ENCODE results near the gene PLXNB2. TPM values are rescaled to one million over a fixed set of nuclear protein-coding genes. Genes with fewer than 3 reads are reported as not detected.

The PLXNB2 gene
- total and polyA plus RNA-seq, 7 experiments from 2014 or later = 0.05 to 138 (median 3.5) TPM

DNA sequence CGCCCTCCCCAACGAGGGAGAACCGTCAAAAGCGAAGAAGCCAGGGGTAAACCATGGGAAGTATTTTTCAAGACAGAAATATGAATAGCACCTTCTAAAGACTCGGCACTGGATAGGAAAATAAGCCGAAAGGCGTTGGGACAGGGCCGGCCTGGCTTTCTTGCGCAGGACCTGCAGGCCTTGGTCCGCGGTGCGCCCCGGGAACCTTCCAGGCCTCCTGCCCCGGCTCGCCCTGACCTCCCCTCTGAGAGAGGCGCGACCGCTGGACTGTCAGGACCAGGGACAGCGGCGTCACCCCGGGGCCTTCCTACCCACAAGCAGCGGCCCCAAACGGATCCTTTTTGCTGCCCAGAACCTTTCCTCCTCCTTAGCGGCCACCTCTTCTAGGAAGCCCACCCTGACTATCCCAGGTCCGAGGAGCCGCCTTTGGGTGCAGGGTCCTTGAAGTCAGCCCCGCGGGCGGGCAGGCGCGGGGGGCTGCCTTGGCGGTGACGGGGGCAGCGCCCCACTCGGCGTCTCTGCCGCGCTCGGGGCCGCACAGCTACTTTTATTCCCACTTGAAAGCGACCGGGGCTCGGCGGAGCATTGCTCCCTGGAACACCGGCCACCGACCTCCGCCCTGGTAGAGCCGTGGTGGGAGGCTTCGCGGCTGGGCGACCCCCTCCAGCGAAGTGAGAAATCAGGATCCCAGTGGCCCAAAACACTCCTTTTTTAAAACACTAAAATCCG lies 36.6 kb downstream of the PLXNB2 start:
- no peaks in the 10 kb centered on the region for H3K36me3 ChIP-seq (ENCODE audit: control insufficient read depth in 2 of 3, insufficient read depth in 3 of 3, low read length in 3 of 3)
- ATAC-seq (peak; percentile 72), DNase-seq (peak; percentile 44 to 80 (median 67))
- no peaks in the 10 kb centered on the region for H3K9me3 ChIP-seq (ENCODE audit: control insufficient read depth in 2 of 3, low read length in 3 of 3)
- H3K4me3 Mint-ChIP-seq = peak overlapping the region; percentile 56 to 82 (median 74)
- H3K27ac ChIP-seq (ENCODE audit: low read depth, low read length) = peak overlapping the region; percentile 23
- POLR2A ChIA-PET = interaction anchor here (2.5 kb wide), 1 partner anchor 350 kb away, joined by 8 read pairs; no protein-coding TSS in a partner anchor
- peaks cover 0 to 1% (median 0%) of the 10 kb centered on the region in 5 donors for H3K36me3 Mint-ChIP-seq
- intact Hi-C loops (cut with micrococcal nuclease) = loop anchor here (1.0 to 10.0 kb wide), 14 partner anchors 19 to 350 kb away; partner anchors contain the start of genes NCAPH2 (in 2 of the 2), CHKB (in 1 of the 2), DENND6B (in 1 of the 2) and HDAC10 (in 1 of the 2)
- peak overlapping the region; percentile 68 for H3K4me3 ChIP-seq (ENCODE audit: low read length)
- H3K27me3 ChIP-seq (ENCODE audit: control insufficient read depth in 2 of 2, insufficient read depth in 2 of 2, low read length in 2 of 2) = no peaks in the 10 kb centered on the region
- H3K4me1 ChIP-seq (ENCODE audit: control insufficient read depth in 2 of 2, insufficient read depth in 2 of 2, low read length in 2 of 2) = peaks cover 3 to 18% of the 10 kb centered on the region in 2 donors
- CTCF ChIA-PET = interaction anchor here (0.7 kb wide), 1 partner anchor 513 kb away, joined by 4 read pairs; no protein-coding TSS in a partner anchor
- H3K9me3 Mint-ChIP-seq = no peaks in the 10 kb centered on the region
- peaks cover 0 to 16% (median 0%) of the 10 kb centered on the region in 5 donors for H3K27me3 Mint-ChIP-seq
- H3K27ac Mint-ChIP-seq = peak overlapping the region in 2 of 9 donors; percentile 33 to 48
- H3K4me1 Mint-ChIP-seq = peaks cover 5 to 20% (median 13%) of the 10 kb centered on the region in 7 donors

GRCh38 chr22:50269970-50270665 lies 37.3 kb downstream of the PLXNB2 start, which contains the start of gene MAPK11:
Gene MAPK11 (minus strand): TSS chr22:50270380. CDS start chr22:50270292, 88 bp downstream.
- POLR2A ChIA-PET = no interaction called here
- Histone ChIP-seq H3K4me1 (ENCODE audit: control insufficient read depth in 2 of 2, insufficient read depth in 2 of 2, low read length in 2 of 2) (peaks cover 3 to 18% of the 10 kb centered on the region in 2 donors), H3K27me3 (ENCODE audit: control insufficient read depth in 2 of 2, insufficient read depth in 2 of 2, low read length in 2 of 2) (no peaks in the 10 kb centered on the region), H3K27ac (ENCODE audit: low read depth, low read length) (peak within 1 kb of the TSS; percentile 23), H3K36me3 (ENCODE audit: control insufficient read depth in 2 of 3, insufficient read depth in 3 of 3, low read length in 3 of 3) (no peaks in the 10 kb centered on the region), H3K4me3 (ENCODE audit: low read length) (peak within 1 kb of the TSS; percentile 68), H3K9me3 (ENCODE audit: control insufficient read depth in 2 of 3, low read length in 3 of 3) (no peaks in the 10 kb centered on the region)
- CTCF ChIA-PET = interaction anchor here (0.6 kb wide), 1 partner anchor 403 kb away, joined by 3 read pairs; no protein-coding TSS in a partner anchor
- no peaks in the 10 kb centered on the region for H3K9me3 Mint-ChIP-seq
- intact Hi-C loops (cut with micrococcal nuclease) = loop anchor here (1.0 to 10.0 kb wide), 13 partner anchors 18 to 351 kb away; partner anchors contain the start of genes NCAPH2 (in 2 of the 2), CHKB (in 1 of the 2), DENND6B (in 1 of the 2) and HDAC10 (in 1 of the 2)
- peak within 1 kb of the TSS in 2 of 9 donors; percentile 48 to 55 for H3K27ac Mint-ChIP-seq
- peak; percentile 76 for ATAC-seq
- peak within 1 kb of the TSS; percentile 60 to 82 (median 74) for H3K4me3 Mint-ChIP-seq
- peaks cover 0 to 16% (median 0%) of the 10 kb centered on the region in 5 donors for H3K27me3 Mint-ChIP-seq
- peak; percentile 47 to 83 (median 69) for DNase-seq
- peaks cover 5 to 18% (median 13%) of the 10 kb centered on the region in 7 donors for H3K4me1 Mint-ChIP-seq
- peaks cover 0 to 3% (median 0%) of the 10 kb centered on the region in 5 donors for H3K36me3 Mint-ChIP-seq

DNA sequence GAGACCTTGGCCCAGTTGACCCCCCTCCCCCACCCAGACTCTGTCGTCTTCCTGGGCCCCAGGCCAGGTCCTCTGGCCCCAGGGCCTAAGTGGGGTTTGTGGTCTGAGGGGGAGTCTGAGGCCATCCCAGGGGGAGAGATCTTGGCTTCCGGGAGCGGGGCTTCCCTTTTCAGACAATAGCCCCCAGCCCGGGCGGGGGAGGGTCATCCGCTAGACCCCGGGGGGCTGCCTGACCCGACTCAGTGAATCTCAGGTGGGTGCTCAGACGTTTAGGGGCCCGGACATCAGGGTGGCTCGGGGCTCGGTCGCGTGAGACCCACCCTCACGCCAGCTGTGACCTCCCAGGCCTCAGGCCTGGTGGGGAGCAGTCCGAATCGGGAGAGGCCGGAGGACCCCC lies 37.9 kb downstream of the PLXNB2 start:
- Histone ChIP-seq H3K27me3 (ENCODE audit: control insufficient read depth in 2 of 2, insufficient read depth in 2 of 2, low read length in 2 of 2) (no peaks in the 10 kb centered on the region), H3K36me3 (ENCODE audit: control insufficient read depth in 2 of 3, insufficient read depth in 3 of 3, low read length in 3 of 3) (no peaks in the 10 kb centered on the region), H3K27ac (ENCODE audit: low read depth, low read length) (no peak overlapping the region), H3K9me3 (ENCODE audit: control insufficient read depth in 2 of 3, low read length in 3 of 3) (no peaks in the 10 kb centered on the region), H3K4me3 (ENCODE audit: low read length) (no peak overlapping the region), H3K4me1 (ENCODE audit: control insufficient read depth in 2 of 2, insufficient read depth in 2 of 2, low read length in 2 of 2) (peaks cover 3 to 18% of the 10 kb centered on the region in 2 donors)
- ChIA-PET POLR2A (no interaction called here), CTCF (interaction anchor here (0.6 to 1.1 kb wide), 2 partner anchors 13 to 404 kb away, joined by 3 read pairs; no protein-coding TSS in a partner anchor)
- ATAC-seq (no peak), DNase-seq (no peak)
- H3K36me3 Mint-ChIP-seq = peaks cover 0 to 5% (median 0%) of the 10 kb centered on the region in 5 donors
- H3K27me3 Mint-ChIP-seq = peaks cover 0 to 16% (median 0%) of the 10 kb centered on the region in 5 donors
- H3K9me3 Mint-ChIP-seq = no peaks in the 10 kb centered on the region
- intact Hi-C loops (cut with micrococcal nuclease) = no loop called here
- H3K4me1 Mint-ChIP-seq = peaks cover 5 to 18% (median 13%) of the 10 kb centered on the region in 7 donors
- peak overlapping the region in 1 of 9 donors; percentile 55 for H3K27ac Mint-ChIP-seq
- H3K4me3 Mint-ChIP-seq = peak overlapping the region in 9 of 10 donors; percentile 17 to 82 (median 60)

DNA sequence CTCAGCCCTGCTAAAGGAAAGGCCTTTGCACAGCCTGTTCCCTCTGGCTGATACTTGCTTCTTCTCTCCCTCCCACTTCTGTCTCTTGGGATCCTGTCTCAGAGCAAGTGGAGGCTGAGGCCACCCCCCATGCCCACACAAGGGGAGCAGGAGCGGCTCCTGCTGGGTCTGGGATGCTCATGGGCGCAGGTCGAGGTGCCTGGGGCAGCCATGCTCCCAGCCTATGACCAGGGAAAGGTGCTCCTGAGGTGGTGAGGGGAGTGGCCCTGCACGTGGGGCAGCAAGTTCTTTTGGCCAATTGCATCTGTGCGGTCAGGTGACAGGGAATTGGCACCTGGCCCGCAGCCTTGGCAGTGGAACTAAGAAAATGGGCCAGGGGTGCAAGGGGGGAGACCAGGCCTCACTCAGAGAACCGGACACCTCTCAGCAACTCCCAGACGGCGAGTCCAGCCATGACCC lies 38.8 kb downstream of the PLXNB2 start:
- intact Hi-C loops (cut with micrococcal nuclease) = no loop called here
- H3K27me3 Mint-ChIP-seq = peaks cover 0 to 12% (median 5%) of the 10 kb centered on the region in 5 donors
- POLR2A ChIA-PET = no interaction called here
- no peaks in the 10 kb centered on the region for H3K36me3 ChIP-seq (ENCODE audit: control insufficient read depth in 2 of 3, insufficient read depth in 3 of 3, low read length in 3 of 3)
- CTCF ChIA-PET = interaction anchor here (1.1 kb wide), 1 partner anchor 13 kb away, joined by 3 read pairs; no protein-coding TSS in a partner anchor
- DNase-seq = no peak
- H3K9me3 Mint-ChIP-seq = no peaks in the 10 kb centered on the region
- H3K27ac Mint-ChIP-seq = no peak overlapping the region
- no peak overlapping the region for H3K27ac ChIP-seq (ENCODE audit: low read depth, low read length)
- no peak overlapping the region for H3K4me3 ChIP-seq (ENCODE audit: low read length)
- no peak for ATAC-seq
- peak overlapping the region in 7 of 10 donors; percentile 36 to 82 (median 59) for H3K4me3 Mint-ChIP-seq
- peaks cover 3 to 18% of the 10 kb centered on the region in 2 donors for H3K4me1 ChIP-seq (ENCODE audit: control insufficient read depth in 2 of 2, insufficient read depth in 2 of 2, low read length in 2 of 2)
- no peaks in the 10 kb centered on the region for H3K9me3 ChIP-seq (ENCODE audit: control insufficient read depth in 2 of 3, low read length in 3 of 3)
- peaks cover 0 to 5% (median 0%) of the 10 kb centered on the region in 5 donors for H3K36me3 Mint-ChIP-seq
- no peaks in the 10 kb centered on the region for H3K27me3 ChIP-seq (ENCODE audit: control insufficient read depth in 2 of 2, insufficient read depth in 2 of 2, low read length in 2 of 2)
- H3K4me1 Mint-ChIP-seq = peaks cover 0 to 17% (median 10%) of the 10 kb centered on the region in 7 donors

DNA sequence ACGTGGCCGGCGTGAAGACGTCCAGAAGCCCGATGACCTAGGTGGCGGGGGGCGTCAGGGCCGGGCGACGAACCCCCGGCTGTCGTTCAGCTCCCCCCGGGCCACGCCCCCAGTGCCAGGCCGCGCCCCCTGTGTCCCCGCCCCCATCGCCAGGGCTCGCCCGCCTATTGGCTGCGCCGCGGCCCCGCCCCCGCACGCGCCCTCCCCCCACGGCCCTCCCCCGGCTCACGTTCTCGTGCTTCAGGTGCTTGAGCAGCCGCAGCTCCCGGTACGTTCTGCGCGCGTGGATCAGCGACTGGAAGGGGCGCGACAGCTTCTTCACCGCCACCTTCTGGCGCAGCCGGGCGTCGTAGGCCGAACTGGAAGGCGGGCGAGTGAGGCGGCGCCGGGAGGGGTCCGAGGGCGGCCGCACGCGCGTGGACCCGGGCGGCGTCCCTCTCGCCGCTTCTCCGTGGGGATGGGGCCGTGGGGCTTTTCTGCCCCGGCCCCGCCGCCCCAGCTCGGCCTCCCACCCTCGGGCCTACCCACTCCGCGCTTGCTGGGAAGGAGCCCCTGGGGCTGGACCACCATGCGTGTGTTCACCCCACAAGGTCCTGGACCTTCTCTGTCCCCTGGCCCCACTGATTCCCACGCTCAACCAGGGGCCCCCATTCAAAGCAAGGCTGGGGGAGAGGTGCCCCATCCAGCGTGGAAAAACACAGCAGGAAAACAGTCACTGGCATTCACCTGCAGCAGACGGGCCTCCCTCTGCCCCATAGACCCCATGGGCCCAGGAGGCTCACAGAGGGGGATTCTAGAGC lies 39.7 kb downstream of the PLXNB2 start:
- ATAC-seq (peak; percentile 59), DNase-seq (peak in 7 of 9 donors; percentile 18 to 69 (median 39))
- Mint-ChIP-seq H3K27ac (no peak overlapping the region), H3K27me3 (peaks cover 0 to 14% (median 7%) of the 10 kb centered on the region in 5 donors), H3K9me3 (no peaks in the 10 kb centered on the region), H3K4me1 (peaks cover 0 to 17% (median 9%) of the 10 kb centered on the region in 7 donors), H3K4me3 (peak overlapping the region in 4 of 10 donors; percentile 36 to 82 (median 54)), H3K36me3 (peaks cover 0 to 5% (median 0%) of the 10 kb centered on the region in 5 donors)
- Histone ChIP-seq H3K9me3 (ENCODE audit: control insufficient read depth in 2 of 3, low read length in 3 of 3) (no peaks in the 10 kb centered on the region), H3K27me3 (ENCODE audit: control insufficient read depth in 2 of 2, insufficient read depth in 2 of 2, low read length in 2 of 2) (peaks cover 2 to 4% of the 10 kb centered on the region in 2 donors), H3K27ac (ENCODE audit: low read depth, low read length) (no peak overlapping the region), H3K4me3 (ENCODE audit: low read length) (no peak overlapping the region), H3K4me1 (ENCODE audit: control insufficient read depth in 2 of 2, insufficient read depth in 2 of 2, low read length in 2 of 2) (peaks cover 3 to 18% of the 10 kb centered on the region in 2 donors), H3K36me3 (ENCODE audit: control insufficient read depth in 2 of 3, insufficient read depth in 3 of 3, low read length in 3 of 3) (no peaks in the 10 kb centered on the region)
- intact Hi-C loops (cut with micrococcal nuclease) = no loop called here
- CTCF ChIA-PET = interaction anchor here (0.6 kb wide), 1 partner anchor 60 kb away, joined by 3 read pairs; no protein-coding TSS in a partner anchor
- POLR2A ChIA-PET = interaction anchor here (0.7 to 0.8 kb wide), 2 partner anchors 15 to 353 kb away, joined by 3 read pairs; no protein-coding TSS in a partner anchor
